OCI-LY7 (cell line): ENCODE results near the gene ITGB6. TPM values are rescaled to one million over a fixed set of nuclear protein-coding genes. Genes with fewer than 3 reads are reported as not detected.

ENCODE experiments used
- BruUV-seq: library from RNA; stranded (reverse); fragments of 400-500 nt; replicated peaks from 2 replicates; lab custom pipeline; 2021; lab: Mats Ljungman, UMichigan
- CTCF ChIA-PET: fragments of 300-600 bp; sonication (Branson Sonifier 250); formaldehyde crosslinking; loops from one replicate; lab custom pipeline; 2022; ENCODE audit warnings: antibody characterized with exemption; ENCODE audit not compliant: unreplicated experiment; lab: Charles Lee
- POLR2A ChIA-PET: fragments of 300-600 bp; sonication (Branson Sonifier 250); formaldehyde crosslinking; loops from one replicate; lab custom pipeline; 2022; ENCODE audit warnings: antibody characterized with exemption; lab: Charles Lee
- DNase-seq: peaks from one replicate; pipeline ENCODE4 v3.0.0-alpha.2; 2015; ENCODE audit warnings: low spot score
- H2AFZ ChIP-seq: fragments of 200-600 bp; sonication (generic), shearing (Covaris generic); 2 replicates; pipeline ENCODE4 v1.6.1; 2014; ENCODE audit warnings: mild to moderate bottlenecking, antibody characterized with exemption, low read length, moderate library complexity
- H3K27ac ChIP-seq: fragments of 200-600 bp; sonication (generic); 2 replicates; pipeline ENCODE4 v1.5.1; 2014; ENCODE audit warnings: mixed run types, low read depth, mild to moderate bottlenecking, moderate library complexity, low read length, inconsistent platforms; ENCODE audit not compliant: poor library complexity, severe bottlenecking
- H3K36me3 ChIP-seq: fragments of 200-600 bp; sonication (generic); 2 replicates; pipeline ENCODE4 v1.6.1; 2014; ENCODE audit warnings: mild to moderate bottlenecking, antibody characterized with exemption, low read length, moderate library complexity, mixed read lengths; ENCODE audit not compliant: insufficient read depth
- H3K4me1 ChIP-seq: fragments of 200-600 bp; sonication (generic); 2 replicates; pipeline ENCODE4 v1.5.1; 2014; ENCODE audit warnings: mild to moderate bottlenecking, low read length; ENCODE audit not compliant: insufficient read depth, poor library complexity, severe bottlenecking
- H3K4me2 ChIP-seq: fragments of 200-600 bp; sonication (generic); 2 replicates; pipeline ENCODE4 v1.6.1; 2014; ENCODE audit warnings: mild to moderate bottlenecking, low read length
- H3K4me3 ChIP-seq: fragments of 200-600 bp; sonication (generic); 2 replicates; pipeline ENCODE4 v1.5.1; 2014; ENCODE audit warnings: mild to moderate bottlenecking, low read depth, low read length; ENCODE audit not compliant: poor library complexity, severe bottlenecking
- H3K79me2 ChIP-seq: fragments of 200-600 bp; sonication (generic); 2 replicates; pipeline ENCODE4 v1.6.1; 2016; ENCODE audit warnings: low read depth, mild to moderate bottlenecking, low read length, moderate library complexity, mixed read lengths; ENCODE audit not compliant: insufficient read depth
- H3K9me2 ChIP-seq: fragments of 200-600 bp; sonication (generic); 2 replicates; pipeline ENCODE4 v1.6.1; 2016; ENCODE audit warnings: mild to moderate bottlenecking, low read length, mixed read lengths; ENCODE audit not compliant: insufficient read depth
- H3K9me3 ChIP-seq: fragments of 200-600 bp; sonication (generic); 2 replicates; pipeline ENCODE4 v1.6.1; 2014; ENCODE audit warnings: mild to moderate bottlenecking, mixed run types, low read length, mixed read lengths
- H4K20me1 ChIP-seq: fragments of 200-600 bp; sonication (generic); 2 replicates; pipeline ENCODE4 v1.6.1; 2014; ENCODE audit warnings: mild to moderate bottlenecking, antibody characterized with exemption, low read length, moderate library complexity, mixed read lengths; ENCODE audit not compliant: insufficient read depth
- CTCF ChIP-seq: fragments of 200-600 bp; sonication (generic); conservative IDR thresholded peaks from 2 replicates; pipeline ENCODE4 v1.5.1; 2014; ENCODE audit warnings: mild to moderate bottlenecking, antibody characterized with exemption, low read length, moderate library complexity, mixed read lengths
- EZH2phosphoT487 ChIP-seq: fragments of 200-600 bp; sonication (generic); IDR thresholded peaks from 2 replicates; pipeline ENCODE4 v1.6.1; 2018; ENCODE audit warnings: low read depth, borderline replicate concordance, mild to moderate bottlenecking, mixed run types, antibody characterized with exemption, low read length, moderate library complexity, mixed read lengths
- intact Hi-C: fragments of 100-400 bp; cut with micrococcal nuclease; formaldehyde crosslinking; loops from one replicate; pipeline ENCODE4 v1.10.0; 2022; ENCODE audit not compliant: unreplicated experiment
- total RNA-seq, 2 experiments: library from RNA; depleted of rRNA in 1 of 2; stranded (reverse); fragments of >200 nt in 1 of 2; shearing (Covaris generic) in 1 of 2; gene quantifications; 2 replicates each; pipeline ENCODE4 v1.2.3, GENCODE V29; 2014 to 2022

ITGB6 gene
- total RNA-seq, 2 experiments from 2014 or later = not detected

- Histone ChIP-seq H2AFZ (no peak overlapping the region), H3K79me2 (no peaks in the 10 kb centered on the region), H3K9me3 (no peaks in the 10 kb centered on the region), H3K4me2 (no peak overlapping the region), H4K20me1 (no peaks in the 10 kb centered on the region), H3K36me3 (no peaks in the 10 kb centered on the region), H3K27ac (no peak overlapping the region), H3K4me3 (no peak overlapping the region), H3K4me1 (no peaks in the 10 kb centered on the region), H3K9me2 (no peaks in the 10 kb centered on the region)
- ChIA-PET CTCF (no interaction called here), POLR2A (interaction anchor here (0.6 to 1.1 kb wide), 9 partner anchors 9 to 1395 kb away, joined by 3 to 4 read pairs (median 3); no protein-coding TSS in a partner anchor)
- intact Hi-C loops = no loop called here
- TF ChIP-seq EZH2phosphoT487 (no peak), CTCF (no peak)
- BruUV-seq = no TSS peak
- no peak for DNase-seq
Measured at GRCh38 chr2:160111951-160112798, 87.9 kb downstream of the ITGB6 start.

GRCh38 chr2:160110674-160111239, 89.3 kb downstream of the ITGB6 start:
- Histone ChIP-seq H3K4me2 (no peak overlapping the region), H3K27ac (no peak overlapping the region), H4K20me1 (no peaks in the 10 kb centered on the region), H3K4me3 (no peak overlapping the region), H3K9me2 (no peaks in the 10 kb centered on the region), H2AFZ (no peak overlapping the region), H3K79me2 (no peaks in the 10 kb centered on the region), H3K9me3 (no peaks in the 10 kb centered on the region), H3K4me1 (no peaks in the 10 kb centered on the region), H3K36me3 (no peaks in the 10 kb centered on the region)
- intact Hi-C loops = loop anchor here (1.0 kb wide), 1 partner anchor 100 kb away; no protein-coding TSS in a partner anchor
- no TSS peak for BruUV-seq
- POLR2A ChIA-PET = interaction anchor here (0.5 to 1.1 kb wide), 3 partner anchors 34 to 342 kb away, joined by 3 to 5 read pairs (median 3); no protein-coding TSS in a partner anchor
- CTCF ChIA-PET = interaction anchor here (0.6 to 1.0 kb wide), 3 partner anchors 34 to 99 kb away, joined by 3 read pairs; no protein-coding TSS in a partner anchor
- no peak for DNase-seq
- TF ChIP-seq CTCF (no peak), EZH2phosphoT487 (no peak)
